Measurements from ENCODE around the gene RNF130.

The RNF130 gene

DNA sequence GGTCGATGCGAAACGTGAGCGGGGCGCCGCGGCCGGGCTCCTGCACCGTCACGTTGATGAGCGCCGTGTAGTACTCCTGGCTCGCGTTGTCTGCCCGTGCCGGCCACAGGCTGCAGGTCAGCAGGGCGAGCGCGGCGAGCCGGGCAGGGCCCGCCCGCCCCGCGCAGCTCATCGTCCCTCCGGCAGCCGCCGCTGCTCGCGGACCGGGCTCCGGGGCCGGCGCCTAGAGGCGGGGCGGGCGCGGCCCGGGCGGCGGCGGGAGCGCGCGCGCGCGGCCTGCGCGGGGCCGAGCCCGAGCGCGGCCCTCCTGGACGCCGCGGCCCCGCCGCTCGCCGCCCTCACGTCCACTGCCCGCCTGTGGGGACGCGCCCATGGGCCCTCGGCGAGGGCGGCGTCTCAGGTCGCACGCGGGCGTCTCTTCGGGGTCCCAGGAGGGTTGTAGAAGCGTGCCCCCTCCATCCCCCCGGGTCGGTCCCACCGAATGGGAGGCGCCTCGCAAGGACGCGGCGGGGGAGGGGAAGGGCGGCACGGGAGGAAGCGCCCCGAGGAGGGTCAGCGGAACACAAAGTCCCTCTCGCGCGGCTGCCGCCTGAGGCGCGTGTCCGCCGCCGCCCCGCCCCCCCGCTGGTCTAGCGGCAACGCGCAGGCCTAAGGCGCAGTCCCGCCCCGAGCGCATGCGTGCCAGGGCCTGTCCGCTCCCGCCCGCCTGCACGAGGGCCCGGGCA lies at the start of gene RNF130:
TSS of gene RNF130 (minus strand) at position 229 of the 725 bp plus-strand sequence. CDS start at position 172, 57 bp downstream.
- peak; percentile 85 to 90 for DNase-seq

- DNase-seq, result no peak
Observed at GRCh38 chr5:180120237-180121101, 48.9 kb upstream of the RNF130 start.

DNA sequence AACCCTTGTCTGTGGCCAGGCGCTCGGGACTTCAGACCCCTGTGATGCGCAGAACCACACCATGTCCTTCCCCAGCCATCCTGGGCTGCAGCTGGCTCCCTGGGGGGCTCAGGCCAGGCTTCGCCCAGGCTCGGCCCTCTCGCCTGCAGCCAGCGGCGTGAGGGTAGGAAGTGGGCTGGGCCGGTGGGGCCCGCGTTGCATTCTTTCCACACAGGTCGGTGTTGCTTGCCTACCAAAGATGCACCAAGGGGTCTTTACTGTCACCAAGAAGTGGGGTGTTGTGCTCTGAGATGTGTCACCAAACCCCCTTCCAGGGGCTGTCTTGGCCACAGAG lies 48.3 kb upstream of the RNF130 start:
- no peak for DNase-seq

DNA sequence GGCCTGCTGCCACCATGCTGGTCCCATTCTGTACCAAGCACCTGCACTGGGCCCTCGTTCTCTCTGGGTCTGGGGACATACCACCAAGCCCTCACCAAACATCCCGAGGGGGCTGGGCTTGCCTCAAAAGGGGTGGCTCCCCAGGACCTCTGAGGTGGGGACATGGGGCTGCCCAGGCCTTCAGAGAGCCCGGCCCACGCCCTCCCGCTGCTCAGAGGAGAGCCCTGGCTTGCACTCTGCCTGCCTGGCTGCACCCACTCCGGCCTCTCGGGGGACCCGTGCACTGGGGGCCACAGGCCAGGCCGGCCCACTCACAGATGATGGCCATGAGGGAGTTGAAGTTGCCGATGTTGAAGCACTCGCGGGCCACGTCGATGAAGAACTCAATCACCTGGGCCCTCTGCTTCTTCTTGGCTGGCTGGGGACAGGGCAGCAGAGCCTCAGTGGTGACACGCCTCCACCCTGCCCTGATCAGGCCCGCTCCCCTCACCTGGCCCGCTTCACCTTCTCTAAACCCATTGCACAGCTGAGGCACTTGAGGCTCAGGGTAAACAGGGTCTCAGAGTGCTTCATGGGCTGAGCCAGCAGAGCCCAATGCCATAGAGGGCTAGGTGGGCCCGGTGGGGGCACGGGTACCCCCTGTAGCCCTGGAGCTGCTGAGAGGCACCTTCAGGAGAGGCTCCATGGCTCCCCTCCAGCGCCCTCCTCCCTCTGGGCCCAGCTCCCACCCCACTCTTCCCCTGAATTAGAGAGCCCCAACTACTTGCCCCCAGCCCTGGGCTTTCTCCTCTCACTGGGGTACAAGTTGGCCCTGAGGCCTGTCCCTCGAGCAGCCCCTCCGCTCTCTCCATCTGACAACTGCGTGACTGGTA lies 47.7 kb upstream of the RNF130 start:
- no peak for DNase-seq

GRCh38 chr5:180118391-180118791 lies 46.8 kb upstream of the RNF130 start:
- no peak for DNase-seq

DNA sequence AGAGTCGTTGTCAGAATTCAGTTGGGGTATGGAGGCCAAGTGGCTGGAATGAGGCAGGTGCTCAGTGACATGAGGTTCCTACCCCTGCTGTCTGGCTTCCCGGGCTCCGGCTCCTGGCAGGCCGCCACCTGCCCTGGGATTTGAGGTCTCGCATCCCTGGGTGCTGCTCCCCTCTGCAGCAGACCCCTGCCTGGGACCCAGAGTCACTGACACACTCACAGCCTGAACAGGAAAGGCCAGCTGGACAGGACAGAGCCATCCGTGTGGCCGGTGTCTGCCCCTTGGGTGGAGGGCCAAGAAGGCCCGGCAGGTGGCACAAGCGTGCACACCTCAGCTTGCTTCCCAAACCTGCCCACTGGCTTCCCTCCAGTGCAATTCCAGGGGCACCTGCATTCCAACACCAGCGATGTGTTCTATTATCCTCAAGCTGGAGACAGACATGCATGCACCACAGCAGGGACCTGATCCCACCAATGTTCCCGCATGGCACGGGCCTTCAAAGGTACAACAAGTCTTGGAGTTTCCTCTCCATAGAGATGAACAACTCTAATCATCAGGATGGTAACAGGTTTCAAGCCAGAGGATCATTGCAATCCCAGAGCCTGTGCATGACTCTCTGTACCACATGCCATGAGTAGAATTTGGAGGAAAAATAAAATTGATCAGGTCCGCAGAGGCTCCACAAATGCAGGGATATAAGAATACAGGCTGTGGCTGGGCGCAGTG lies 45.6 kb upstream of the RNF130 start:
- no peak for DNase-seq

- DNase-seq, result no peak
Observed at GRCh38 chr5:180116077-180116999, 44.8 kb upstream of the RNF130 start.

- no peak for DNase-seq
Observed at GRCh38 chr5:180115326-180116076, 43.9 kb upstream of the RNF130 start.

GRCh38 chr5:180114304-180115003 lies 42.9 kb upstream of the RNF130 start:
- DNase-seq, result no peak

DNA sequence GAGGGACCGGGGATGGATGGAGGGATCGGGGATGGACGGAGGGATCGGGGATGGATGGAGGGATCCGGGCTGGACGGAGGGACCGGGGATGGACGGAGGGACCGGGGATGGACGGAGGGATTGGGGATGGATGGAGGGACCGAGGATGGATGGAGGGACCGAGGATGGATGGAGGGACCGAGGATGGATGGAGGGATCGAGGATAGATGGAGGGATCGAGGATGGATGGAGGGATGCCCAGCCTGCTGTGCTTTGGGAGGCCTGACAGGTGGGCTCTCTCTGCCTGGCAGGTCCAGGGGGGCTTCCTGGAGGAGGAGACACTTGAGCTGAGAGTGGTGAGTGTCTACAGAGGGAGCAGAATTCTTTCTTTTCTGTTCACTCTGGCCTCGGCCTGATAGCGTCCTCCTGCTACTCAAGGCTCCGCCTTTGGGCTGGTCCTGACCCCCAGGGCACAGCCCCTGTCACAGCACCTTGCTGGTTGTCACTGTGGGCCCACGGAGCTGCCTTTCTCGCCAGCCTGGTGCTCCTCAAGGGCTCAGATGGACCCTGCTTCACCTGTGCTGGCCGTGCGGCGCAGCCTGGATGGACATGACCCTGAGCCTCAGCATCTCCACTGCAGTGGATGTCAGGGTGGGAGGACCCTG lies 42.2 kb upstream of the RNF130 start:
- DNase-seq, result no peak

DNA sequence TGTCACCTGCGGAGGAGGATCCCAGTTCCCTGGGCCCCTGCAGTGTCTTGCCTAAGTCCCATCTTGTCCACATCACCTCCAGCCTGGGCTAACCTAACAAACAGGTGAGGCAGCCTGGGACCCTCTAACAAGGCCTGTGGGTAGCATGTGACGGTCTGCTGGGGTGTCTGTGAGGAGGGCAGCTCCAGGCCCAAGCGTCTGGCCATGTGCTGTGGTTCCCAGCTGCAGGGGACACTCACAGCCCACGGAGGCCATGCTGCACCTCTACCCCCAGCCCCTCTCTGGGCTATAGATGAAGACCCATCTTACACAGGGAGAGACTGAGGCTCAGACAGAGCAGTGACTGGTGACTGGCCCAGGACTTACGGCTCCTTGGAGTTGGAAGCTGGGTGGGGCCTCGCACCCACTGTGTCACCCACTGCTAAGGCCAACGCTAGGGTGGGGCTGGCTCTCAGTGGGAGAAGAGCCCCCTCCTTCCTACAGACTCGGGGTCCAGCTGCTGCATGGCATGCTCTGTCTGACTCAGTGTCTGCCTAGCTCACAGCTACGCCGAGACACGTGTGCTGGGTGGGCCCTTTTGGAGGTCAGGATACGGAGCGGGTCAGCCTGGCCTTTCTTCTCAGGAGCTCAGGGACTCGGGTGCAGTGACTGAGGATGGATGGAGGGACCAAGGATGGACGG lies 40.8 kb upstream of the RNF130 start:
- no peak for DNase-seq

DNA sequence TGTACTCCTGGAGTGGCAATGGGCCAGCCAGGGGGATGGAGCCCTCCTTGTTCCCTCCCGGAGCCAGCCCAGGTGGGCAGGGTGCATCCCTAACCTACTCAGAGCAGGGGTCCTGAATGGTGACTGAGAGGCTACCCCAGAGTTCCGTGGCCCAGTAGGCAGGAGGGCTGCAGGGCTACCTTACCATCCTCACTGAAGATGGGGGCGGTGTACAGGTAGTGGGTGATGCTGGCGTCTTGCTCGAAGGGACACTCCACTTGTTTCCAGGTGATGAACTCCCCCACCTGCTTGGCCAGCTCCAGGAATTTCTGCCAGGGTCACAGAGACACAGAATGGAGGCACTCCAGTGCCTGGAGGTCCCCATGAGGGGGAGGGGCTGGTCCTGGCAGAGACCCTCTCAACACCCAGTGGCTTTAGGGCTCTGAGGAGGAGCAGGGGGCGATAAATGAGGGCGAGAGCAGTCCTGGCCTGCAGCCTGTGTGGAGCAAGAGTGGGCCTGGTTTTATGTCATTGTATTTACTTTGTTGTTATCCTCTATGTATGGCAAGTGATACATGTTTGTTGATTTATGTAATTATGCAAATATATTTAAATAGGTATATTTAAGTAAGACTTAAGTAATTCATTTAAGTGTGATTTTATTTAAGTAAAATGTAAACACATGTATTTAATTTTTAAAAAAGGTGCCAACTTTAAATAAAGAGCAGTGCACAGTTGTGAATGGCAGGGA lies 39.9 kb upstream of the RNF130 start:
- DNase-seq, result no peak

- no peak for DNase-seq
Observed at GRCh38 chr5:180109920-180110319, 38.4 kb upstream of the RNF130 start.

DNA sequence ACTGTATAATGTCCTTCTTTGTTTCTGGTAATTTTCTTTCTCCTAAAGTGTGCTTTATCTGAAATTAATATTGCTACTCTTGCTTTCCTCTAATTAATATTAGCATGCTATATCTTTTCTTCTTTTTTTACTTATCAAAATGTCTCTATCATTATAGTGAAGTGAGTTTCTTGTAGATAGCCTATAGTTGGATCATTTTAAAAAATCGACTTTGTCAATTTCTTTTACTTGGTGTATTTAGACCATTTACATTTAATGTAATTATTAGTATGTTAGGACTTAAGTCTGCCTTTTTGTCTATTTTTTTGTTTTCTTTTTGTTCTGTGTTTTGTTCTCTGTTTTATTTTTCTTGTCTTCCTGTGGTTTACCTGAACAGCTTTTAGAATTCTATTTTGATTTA lies 35.4 kb upstream of the RNF130 start:
- no peak for DNase-seq

DNA sequence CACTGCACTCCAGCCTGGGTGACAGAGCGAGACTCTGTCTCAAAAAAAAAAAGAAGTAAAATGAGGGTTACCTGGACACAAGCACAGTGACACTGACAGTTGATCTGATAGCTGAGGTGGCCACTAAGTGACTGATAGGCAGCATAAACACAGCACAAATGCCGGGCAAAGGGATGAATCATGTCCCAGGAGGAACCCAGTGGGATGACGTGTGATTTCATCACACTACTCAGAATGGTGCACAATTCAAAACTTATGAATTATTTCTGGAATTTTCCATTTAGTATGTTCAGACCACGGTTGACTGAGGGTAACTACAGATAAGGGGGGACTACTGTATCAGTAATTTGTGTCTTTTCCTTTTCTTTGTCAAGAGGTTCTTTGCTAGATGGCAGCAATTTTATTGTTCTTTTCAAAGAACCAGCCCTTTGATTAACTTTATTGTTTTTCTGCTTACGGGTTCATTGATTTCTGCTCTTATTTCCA lies 34.3 kb upstream of the RNF130 start:
- DNase-seq, result no peak

- DNase-seq, result no peak
Observed at GRCh38 chr5:180104168-180104530, 32.6 kb upstream of the RNF130 start.

- DNase-seq, result no peak
Observed at GRCh38 chr5:180103487-180104167, 32.1 kb upstream of the RNF130 start.
